Peyer's patch (tissue), 4 donors: ENCODE results near the gene CDKAL1. TPM values are rescaled to one million over a fixed set of nuclear protein-coding genes. Genes with fewer than 3 reads are reported as not detected.

Source experiments
- DNase-seq, 3 donors: peaks; one replicate each; pipeline ENCODE4 v3.0.0-alpha.2; 2017 to 2019
- H3K27ac ChIP-seq, 4 donors: fragments of 200-600 bp; sonication (generic); one replicate each; pipeline ENCODE4 v1.5.1; 2016 to 2019
- H3K27me3 ChIP-seq, 2 donors: fragments of 200-600 bp; sonication (generic); one replicate each; pipeline ENCODE4 v1.5.1; 2019
- H3K36me3 ChIP-seq, 3 donors: fragments of 200-600 bp; sonication (generic); one replicate each; pipeline ENCODE4 v1.5.1; 2016 to 2019
- H3K4me1 ChIP-seq, 4 donors: fragments of 200-600 bp; sonication (generic); one replicate each; pipeline ENCODE4 v1.5.1; 2016 to 2019
- H3K4me3 ChIP-seq, 4 donors: fragments of 200-600 bp; sonication (generic); 1 replicate in 3 of 4; 2 replicates in 1 of 4; pipeline ENCODE4 v1.5.1; 2016 to 2019; ENCODE audit warnings: mild to moderate bottlenecking in 1 of 4
- H3K9me3 ChIP-seq, 4 donors: fragments of 200-600 bp; sonication (generic); one replicate each; pipeline ENCODE4 v1.5.1; 2016 to 2019; ENCODE audit warnings: mild to moderate bottlenecking in 1 of 4
- CTCF ChIP-seq, 6 experiments: fragments of 450-650 bp in 4 of 6; fragments of 200-600 bp in 2 of 6; sonication (generic) in 1 of 6; IDR thresholded peaks; one replicate each; pipeline ENCODE4 v1.5.1; 2017 to 2019; ENCODE audit warnings: antibody characterized with exemption in 6 of 6, mild to moderate bottlenecking in 3 of 6, moderate library complexity in 1 of 6
- POLR2A ChIP-seq, 2 donors: fragments of 450-650 bp; IDR thresholded peaks; one replicate each; pipeline ENCODE4 v1.5.1; 2017; ENCODE audit warnings: antibody characterized with exemption in 2 of 2, mild to moderate bottlenecking in 2 of 2, moderate library complexity in 2 of 2
- total RNA-seq, 4 donors: library from RNA; depleted of rRNA; stranded (reverse); fragments of >200 nt; gene quantifications; one replicate each; pipeline ENCODE4 v1.1.0, GENCODE V29; 2016

The CDKAL1 gene
- total RNA-seq, 4 donors from 2014 or later: 10.3 to 31.4 (median 11.6) TPM

DNA sequence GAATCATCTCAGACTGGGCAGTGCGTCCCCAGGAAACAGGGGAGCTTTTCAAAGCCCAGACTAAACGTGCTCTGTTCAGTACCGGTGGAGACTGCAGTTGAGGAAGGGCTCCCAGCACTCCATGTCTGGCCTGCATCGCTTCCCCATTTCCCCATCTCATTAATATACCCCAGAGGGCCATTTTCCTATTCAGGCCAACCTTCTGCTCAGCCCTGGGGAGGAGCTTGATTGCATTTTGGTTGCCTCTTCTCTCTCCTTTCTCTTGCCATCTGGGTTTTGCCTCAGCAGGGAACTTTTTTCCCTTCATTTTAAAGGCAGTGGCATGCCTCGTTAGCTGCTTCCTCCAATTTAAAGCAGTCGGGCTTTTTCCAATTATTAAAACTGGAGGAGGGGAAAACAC lies 665.0 kb downstream of the CDKAL1 start:
- Histone ChIP-seq H3K4me1 (no peaks in the 10 kb centered on the region), H3K9me3 (no peaks in the 10 kb centered on the region), H3K27me3 (no peaks in the 10 kb centered on the region), H3K27ac (no peak overlapping the region), H3K4me3 (no peak overlapping the region), H3K36me3 (no peaks in the 10 kb centered on the region)
- no peak for DNase-seq
- TF ChIP-seq POLR2A (IDR thresholded peaks at IDR 0.05): no peak
- no peak for TF ChIP-seq CTCF (IDR thresholded peaks at IDR 0.05)

DNA sequence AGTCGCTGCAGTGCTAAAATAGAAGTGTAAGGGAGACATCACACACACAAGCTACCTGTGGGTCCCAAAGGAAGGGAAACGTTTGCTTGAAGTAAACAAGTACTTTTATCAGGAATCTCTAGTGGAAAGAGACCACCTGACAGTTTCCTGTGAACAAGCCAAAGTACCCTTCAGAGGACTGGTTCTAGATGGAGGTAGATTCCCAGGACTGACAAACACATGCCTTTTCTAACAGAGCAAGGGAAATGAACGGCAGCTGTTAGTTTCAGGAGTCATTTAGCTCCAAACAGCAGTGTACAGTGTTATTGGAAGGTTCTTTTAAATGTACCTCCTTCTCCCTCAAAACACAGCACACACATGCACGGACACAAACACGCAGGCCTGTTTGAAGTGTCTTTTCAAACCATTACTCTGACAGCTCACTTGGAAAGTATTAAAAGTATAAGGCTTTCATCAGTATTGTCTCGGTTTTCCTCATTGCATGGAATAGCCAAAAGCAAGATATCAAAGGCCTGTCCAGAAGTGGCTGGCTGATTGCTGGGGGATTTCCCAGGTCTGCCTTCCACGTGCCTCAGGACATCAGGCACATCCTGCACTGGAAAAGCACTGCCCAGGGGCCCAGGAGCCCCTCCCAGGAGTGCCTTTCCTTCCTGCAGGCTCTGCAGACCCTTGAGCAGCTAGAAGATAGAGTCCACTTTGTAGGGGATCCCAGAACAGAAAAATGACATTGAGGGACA lies 666.0 kb downstream of the CDKAL1 start:
- Histone ChIP-seq H3K4me1 (no peaks in the 10 kb centered on the region), H3K9me3 (no peaks in the 10 kb centered on the region), H3K36me3 (no peaks in the 10 kb centered on the region), H3K4me3 (no peak overlapping the region), H3K27me3 (no peaks in the 10 kb centered on the region), H3K27ac (no peak overlapping the region)
- no peak for DNase-seq
- TF ChIP-seq POLR2A (IDR thresholded peaks at IDR 0.05) (no peak), CTCF (IDR thresholded peaks at IDR 0.05) (no peak)

GRCh38 chr6:21201187-21201586 lies 666.9 kb downstream of the CDKAL1 start:
- H3K4me3 ChIP-seq: no peak overlapping the region
- H3K27ac ChIP-seq: no peak overlapping the region
- TF ChIP-seq POLR2A (IDR thresholded peaks at IDR 0.05): no peak
- TF ChIP-seq CTCF (IDR thresholded peaks at IDR 0.05): no peak
- no peaks in the 10 kb centered on the region for H3K4me1 ChIP-seq
- H3K27me3 ChIP-seq: no peaks in the 10 kb centered on the region
- DNase-seq: no peak
- no peaks in the 10 kb centered on the region for H3K9me3 ChIP-seq
- no peaks in the 10 kb centered on the region for H3K36me3 ChIP-seq

- Histone ChIP-seq H3K4me3 (no peak overlapping the region), H3K9me3 (no peaks in the 10 kb centered on the region), H3K27me3 (no peaks in the 10 kb centered on the region), H3K27ac (no peak overlapping the region), H3K36me3 (no peaks in the 10 kb centered on the region), H3K4me1 (no peaks in the 10 kb centered on the region)
- TF ChIP-seq POLR2A (IDR thresholded peaks at IDR 0.05): no peak
- no peak for TF ChIP-seq CTCF (IDR thresholded peaks at IDR 0.05)
- DNase-seq: no peak
Measured at GRCh38 chr6:21201637-21202350, 667.5 kb downstream of the CDKAL1 start.

- H3K9me3 ChIP-seq: no peaks in the 10 kb centered on the region
- no peak for DNase-seq
- no peak overlapping the region for H3K4me3 ChIP-seq
- no peaks in the 10 kb centered on the region for H3K36me3 ChIP-seq
- H3K4me1 ChIP-seq: no peaks in the 10 kb centered on the region
- no peak overlapping the region for H3K27ac ChIP-seq
- TF ChIP-seq CTCF (IDR thresholded peaks at IDR 0.05) (no peak), POLR2A (IDR thresholded peaks at IDR 0.05) (no peak)
- no peaks in the 10 kb centered on the region for H3K27me3 ChIP-seq
Measured at GRCh38 chr6:21202521-21202920, 668.3 kb downstream of the CDKAL1 start.
